AG09319 (cell line): ENCODE results near the gene NAT16.
A peak's percentile ranks its signal among the peaks of the same experiment; 100 is the strongest.

Source experiments
- DNase-seq: peaks from one replicate; pipeline ENCODE4 v3.0.0-alpha.2; 2010; ENCODE audit warnings: low read depth; ENCODE audit errors: extremely low read depth
- CTCF ChIP-seq: IDR thresholded peaks from 2 replicates; pipeline ENCODE4 v1.5.1; 2011; ENCODE audit warnings: low read depth, mild to moderate bottlenecking, inconsistent platforms, low read length, moderate library complexity

The NAT16 gene

DNA sequence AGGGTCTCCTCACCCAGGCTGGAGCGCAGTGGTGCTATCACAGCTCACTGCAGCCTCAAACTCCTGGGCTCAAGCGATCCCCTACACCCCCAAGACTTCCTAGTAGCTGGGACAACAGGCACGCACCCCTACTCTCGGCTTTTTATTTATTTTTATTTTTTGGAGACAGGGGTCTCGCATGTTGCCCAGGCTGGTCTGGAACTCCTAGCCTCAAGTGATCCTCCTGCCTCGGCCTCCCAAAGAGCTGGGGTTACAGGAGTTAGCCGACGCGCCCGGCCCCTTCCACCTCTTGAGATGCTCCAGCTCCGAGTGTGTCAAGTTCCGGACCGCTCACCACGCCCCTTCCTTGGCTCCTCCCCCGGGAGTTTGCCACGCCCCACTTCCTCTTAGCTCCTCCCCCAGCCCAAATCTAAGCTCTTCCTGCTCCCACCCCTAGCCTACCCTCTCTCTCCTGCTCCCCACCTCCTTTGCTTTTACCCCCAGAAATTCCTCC is 6.3 kb downstream of the NAT16 start:
- TF ChIP-seq CTCF: no peak
- no peak for DNase-seq

DNA sequence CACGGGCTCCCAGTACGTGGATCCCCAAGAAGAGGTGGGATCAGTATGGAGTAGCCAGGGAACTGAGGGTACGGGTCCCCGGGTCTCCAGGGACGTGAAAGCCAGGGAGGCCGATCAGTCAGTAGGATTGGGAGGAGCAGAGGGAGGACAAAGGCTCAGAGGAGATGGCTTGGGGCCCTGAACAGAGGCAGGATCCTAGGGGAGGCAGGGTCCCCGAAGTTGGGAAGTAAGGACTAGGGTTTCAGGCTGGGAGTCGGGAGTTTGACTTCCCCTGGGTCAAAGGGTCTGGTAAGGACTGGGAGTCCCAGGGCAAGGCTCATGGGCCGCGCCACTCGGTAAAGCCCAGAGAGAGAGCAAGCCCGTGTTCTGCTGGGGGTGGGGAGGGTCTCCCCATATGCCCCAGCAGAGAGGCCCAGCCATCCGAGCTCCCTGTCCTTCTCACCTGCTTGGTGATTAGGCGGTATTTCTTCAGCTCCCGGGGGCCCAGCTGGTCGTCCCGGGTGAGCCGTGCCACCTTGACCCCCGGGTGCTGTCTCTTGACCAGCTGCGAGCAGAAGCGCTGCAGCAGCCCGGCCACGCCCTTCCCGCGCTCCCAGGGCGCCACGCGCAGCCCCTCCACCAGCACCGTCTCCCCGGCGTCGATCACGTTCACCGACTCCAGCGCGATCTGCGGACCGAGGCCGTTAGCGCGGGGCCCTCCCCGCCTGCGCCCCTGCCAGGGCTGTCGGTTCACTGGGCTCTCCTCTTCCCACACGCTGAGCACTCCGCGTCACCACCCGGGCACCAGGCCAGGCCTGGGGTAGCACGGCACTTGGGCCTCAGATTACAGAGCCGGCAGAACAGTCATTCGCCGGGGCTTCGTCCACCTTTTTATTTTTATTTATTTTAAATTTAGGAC is 7.0 kb downstream of the NAT16 start:
- TF ChIP-seq CTCF: no peak; the same call in 1 of the 2 replicates

GRCh38 chr7:101172005-101172853 is 7.9 kb downstream of the NAT16 start:
- TF ChIP-seq CTCF: no peak; the same call in 1 of the 2 replicates
- no peak for DNase-seq

More for the DNA sequence above, 7.0 kb downstream of the NAT16 start:
- DNase-seq: no peak

DNA sequence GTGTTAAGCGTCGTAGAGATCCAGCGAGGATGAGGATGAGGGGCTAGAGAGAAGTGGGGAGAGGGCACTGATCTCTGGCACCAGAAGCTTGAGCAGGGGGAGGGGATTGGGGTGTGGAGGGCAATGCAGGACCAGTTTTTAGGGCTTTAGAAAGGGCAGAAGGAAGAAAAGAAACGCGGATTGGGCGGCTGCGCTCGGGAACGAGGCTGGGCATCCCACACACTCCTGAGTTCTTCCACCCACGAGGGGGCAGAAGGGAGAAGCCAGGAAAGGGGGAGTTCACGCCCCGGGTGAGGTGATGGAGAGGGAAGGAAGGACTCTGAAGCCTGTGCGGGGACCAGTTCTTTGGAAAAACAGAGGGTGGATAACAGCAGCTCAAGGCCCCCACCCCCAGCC is 8.7 kb downstream of the NAT16 start:
- DNase-seq: no peak
- TF ChIP-seq CTCF: peak; percentile 41

- no peak for TF ChIP-seq CTCF
- no peak for DNase-seq
Observed at GRCh38 chr7:101170617-101171441, 9.3 kb downstream of the NAT16 start.

GRCh38 chr7:101169838-101170551 is 10.1 kb downstream of the NAT16 start:
- no peak for DNase-seq

More at GRCh38 chr7:101169838-101170551, 10.1 kb downstream of the NAT16 start:
- TF ChIP-seq CTCF: peak; percentile 97
